Colon (tissue), 2 donors: ENCODE measurements around the gene TBX1.

ENCODE experiments used
- FAIRE-seq: peaks from 2 replicates; lab custom pipeline; 2012; peaks lifted over from hg19 to GRCh38; lab: Jason Lieb, UNC
- donor health status: control.
- donor health status: control.

Gene TBX1

GRCh38 chr22:19815823-19816290 is 55.3 kb downstream of the TBX1 start:
- FAIRE-seq, result no peak

GRCh38 chr22:19816372-19817119 is 56.0 kb downstream of the TBX1 start:
- no peak for FAIRE-seq
